ENCODE results near the gene TRMT112.

The TRMT112 gene

GRCh38 chr11:64338716-64339115 is 21.4 kb upstream of the TRMT112 start:
- POLR2A ChIA-PET (ENCODE audit: low non-redundant PET), result no interaction called here
- no peak for DNase-seq (ENCODE audit: low spot score)
- CTCF ChIA-PET, result interaction anchor here (0.6 to 1.2 kb wide), 3 partner anchors 16 to 154 kb away, joined by 3 to 5 read pairs (median 3); no protein-coding TSS in a partner anchor
- peak overlapping the region; percentile 92 for H3K27ac ChIP-seq
- no peak for TF ChIP-seq CTCF (conservative IDR thresholded peaks at IDR 0.05; ENCODE audit: low read depth)

GRCh38 chr11:64337538-64338249 is 20.3 kb upstream of the TRMT112 start:
- H3K27ac ChIP-seq, result peak overlapping the region; percentile 98
- ChIA-PET POLR2A (ENCODE audit: low non-redundant PET) (no interaction called here), CTCF (interaction anchor here (1.2 kb wide), 1 partner anchor 17 kb away, joined by 5 read pairs; no protein-coding TSS in a partner anchor)
- TF ChIP-seq CTCF (conservative IDR thresholded peaks at IDR 0.05; ENCODE audit: low read depth), result no peak
- no peak for DNase-seq (ENCODE audit: low spot score)

GRCh38 chr11:64334764-64335735 is 17.7 kb upstream of the TRMT112 start:
- DNase-seq (ENCODE audit: low spot score), result peak; percentile 98
- TF ChIP-seq CTCF (conservative IDR thresholded peaks at IDR 0.05; ENCODE audit: low read depth), result no peak
- POLR2A ChIA-PET (ENCODE audit: low non-redundant PET), result interaction anchor here (0.5 to 0.7 kb wide), 3 partner anchors 10 to 61 kb away, joined by 3 to 6 read pairs (median 3); partner anchors contain the start of gene PRDX5
- CTCF ChIA-PET, result interaction anchor here (0.6 to 1.5 kb wide), 3 partner anchors 17 to 111 kb away, joined by 4 to 11 read pairs (median 5); partner anchors contain the start of gene PRDX5
- H3K27ac ChIP-seq, result peak overlapping the region; percentile 98

GRCh38 chr11:64333556-64333955 is 16.2 kb upstream of the TRMT112 start:
- POLR2A ChIA-PET (ENCODE audit: low non-redundant PET), result no interaction called here

GRCh38 chr11:64331569-64332371 is 14.4 kb upstream of the TRMT112 start:
- TF ChIP-seq CTCF (conservative IDR thresholded peaks at IDR 0.05; ENCODE audit: low read depth), result peak; percentile 75
- ChIA-PET POLR2A (ENCODE audit: low non-redundant PET) (interaction anchor here (0.5 to 2.2 kb wide), 4 partner anchors 14 to 352 kb away, joined by 3 to 17 read pairs (median 4); partner anchors contain the start of genes PRDX5 and TRMT112), CTCF (interaction anchor here (0.6 to 2.6 kb wide), 8 partner anchors 9 to 562 kb away, joined by 3 to 34 read pairs (median 8); partner anchors contain the start of genes PRDX5 and TRMT112)
- H3K27ac ChIP-seq, result peak overlapping the region; percentile 98
- peak; percentile 85 for DNase-seq (ENCODE audit: low spot score)

More at GRCh38 chr11:64333556-64333955, 16.2 kb upstream of the TRMT112 start:
- DNase-seq (ENCODE audit: low spot score), result no peak
- CTCF ChIA-PET, result interaction anchor here (0.7 to 2.6 kb wide), 3 partner anchors 8 to 22 kb away, joined by 3 to 22 read pairs (median 11); partner anchors contain the start of genes PRDX5 and TRMT112
- H3K27ac ChIP-seq, result peak overlapping the region; percentile 98
- TF ChIP-seq CTCF (conservative IDR thresholded peaks at IDR 0.05; ENCODE audit: low read depth), result no peak
